Fibroblast of mammary gland (primary cell): Measurements from ENCODE around the gene TMEM101.
"Not testable (repeated sequence)": the region's sequence is repeated elsewhere in the genome, so short reads cannot be mapped to it uniquely, and the experiment has no call there.

Experiments
- DNase-seq: peaks from one replicate; pipeline ENCODE4 v3.0.0-alpha.2; 2010; ENCODE audit warnings: low read depth
- H3K4me3 ChIP-seq: 2 replicates; pipeline ENCODE4 v1.5.1; 2011; ENCODE audit warnings: low read depth, mild to moderate bottlenecking, low read length, moderate library complexity; ENCODE audit not compliant: control insufficient read depth
- CTCF ChIP-seq: conservative IDR thresholded peaks from 2 replicates; pipeline ENCODE4 v1.5.1; 2011; ENCODE audit warnings: low read depth, low read length, inconsistent platforms; ENCODE audit not compliant: control insufficient read depth, insufficient read depth

TMEM101 gene

GRCh38 chr17:43975898-43976297 is 38.9 kb downstream of the TMEM101 start:
- H3K4me3 ChIP-seq: no peak overlapping the region
- no peak for DNase-seq
- TF ChIP-seq CTCF: no peak

GRCh38 chr17:43974382-43975266 is 40.1 kb downstream of the TMEM101 start:
- no peak for DNase-seq
- H3K4me3 ChIP-seq: no peak overlapping the region
- TF ChIP-seq CTCF: no peak

- H3K4me3 ChIP-seq, DNase-seq: not testable (repeated sequence)
Observed at GRCh38 chr17:43972444-43973212, 42.1 kb downstream of the TMEM101 start.

- DNase-seq, H3K4me3 ChIP-seq: not testable (repeated sequence)
Observed at GRCh38 chr17:43971436-43971835, 43.3 kb downstream of the TMEM101 start.

- H3K4me3 ChIP-seq: no peak overlapping the region
- no peak for TF ChIP-seq CTCF
- no peak for DNase-seq
Observed at GRCh38 chr17:43970366-43970765, 44.4 kb downstream of the TMEM101 start.

- no peak for TF ChIP-seq CTCF
- H3K4me3 ChIP-seq: no peak overlapping the region
- DNase-seq: no peak
Observed at GRCh38 chr17:43967251-43967875, 47.4 kb downstream of the TMEM101 start.

- DNase-seq: no peak
- H3K4me3 ChIP-seq: no peak overlapping the region
- no peak for TF ChIP-seq CTCF
Observed at GRCh38 chr17:43966276-43966675, 48.5 kb downstream of the TMEM101 start.
